Measurements from ENCODE around the gene FBXO33.

The FBXO33 gene

DNA sequence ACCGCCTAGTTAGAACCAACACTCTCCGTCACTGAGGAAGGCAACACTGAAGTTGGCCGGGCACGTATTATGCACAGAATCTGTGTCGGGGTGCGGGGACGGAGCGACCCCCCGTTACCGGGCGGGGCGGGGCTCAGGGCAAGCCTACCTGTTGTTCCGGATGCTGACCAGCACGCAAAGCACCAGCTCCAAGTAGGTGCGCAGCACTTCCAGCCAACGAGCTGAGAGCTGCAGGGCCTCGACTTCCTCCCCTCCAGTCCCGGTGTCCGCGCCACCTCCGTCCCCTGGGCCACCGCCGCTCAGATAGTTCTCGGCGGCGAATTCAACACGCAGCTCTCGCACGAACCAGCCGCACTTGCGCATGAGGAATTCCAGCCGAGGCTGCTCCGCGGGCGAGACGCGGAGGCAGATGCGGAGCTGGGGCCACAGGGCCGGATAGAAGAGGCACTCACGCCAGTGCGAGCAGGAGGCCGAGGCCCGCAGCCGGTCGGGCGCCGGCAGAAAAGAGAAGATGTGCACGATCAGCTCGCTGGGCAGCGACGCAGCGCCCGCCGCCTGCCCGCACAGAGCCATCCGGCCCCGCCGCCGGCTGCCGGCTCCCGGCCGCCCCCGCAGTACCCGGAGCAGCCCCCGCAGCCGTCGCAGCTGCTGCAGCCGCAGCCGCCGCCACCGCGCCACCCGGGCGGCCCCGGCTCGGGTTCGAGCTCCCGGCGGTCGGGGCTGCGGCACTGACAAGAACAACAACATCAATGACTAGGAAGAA lies 636 bp downstream of the FBXO33 start:
- DNase-seq (ENCODE audit: low read depth in 2 of 3, low spot score in 2 of 3), result peak in 2 of 3 experiments; percentile 8 to 21

- DNase-seq (ENCODE audit: low read depth in 2 of 3, low spot score in 2 of 3), result no peak
These were observed 1.3 kb downstream of the FBXO33 start for GRCh38 chr14:39430762-39431415.

DNA sequence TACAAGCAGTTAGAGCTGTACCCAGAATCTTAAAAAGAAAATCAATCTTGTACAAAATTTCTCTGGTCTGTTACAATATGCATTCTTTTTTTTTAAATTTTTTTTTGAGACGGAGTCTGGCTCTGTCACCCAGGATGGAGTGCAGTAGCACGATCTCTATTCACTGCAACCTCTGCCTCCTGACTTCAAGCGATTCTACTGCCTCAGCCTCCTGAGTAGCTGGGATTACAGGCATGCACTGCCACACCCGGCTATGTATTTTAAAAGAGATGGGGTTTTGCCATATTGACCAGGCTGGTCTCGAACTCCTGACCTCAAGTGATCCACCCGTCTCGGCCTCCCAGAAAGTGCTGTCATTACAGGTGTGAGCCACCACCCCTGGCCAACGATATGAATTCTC lies 4.1 kb downstream of the FBXO33 start:
- no peak for DNase-seq (ENCODE audit: low read depth in 2 of 3, low spot score in 2 of 3)

DNA sequence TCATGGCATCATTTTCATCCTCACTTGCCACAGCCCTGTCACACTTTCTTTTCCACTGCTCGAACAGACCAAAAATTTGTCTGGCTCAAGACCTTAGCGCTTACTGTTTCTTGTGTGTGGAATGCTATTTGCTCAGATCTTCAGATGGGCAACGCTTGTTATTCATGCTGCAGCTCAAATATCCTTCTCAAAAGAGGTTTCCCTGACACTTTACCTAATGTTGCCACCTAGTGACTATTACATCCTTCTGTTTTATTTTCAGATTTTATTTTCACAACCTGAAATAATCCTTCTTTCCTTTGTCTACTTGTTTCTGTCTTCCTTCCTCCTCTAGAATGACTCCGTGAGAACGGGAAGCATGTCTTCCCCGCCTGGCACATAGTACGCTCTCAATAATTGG lies 5.6 kb downstream of the FBXO33 start:
- no peak for DNase-seq (ENCODE audit: low read depth in 2 of 3, low spot score in 2 of 3)

DNA sequence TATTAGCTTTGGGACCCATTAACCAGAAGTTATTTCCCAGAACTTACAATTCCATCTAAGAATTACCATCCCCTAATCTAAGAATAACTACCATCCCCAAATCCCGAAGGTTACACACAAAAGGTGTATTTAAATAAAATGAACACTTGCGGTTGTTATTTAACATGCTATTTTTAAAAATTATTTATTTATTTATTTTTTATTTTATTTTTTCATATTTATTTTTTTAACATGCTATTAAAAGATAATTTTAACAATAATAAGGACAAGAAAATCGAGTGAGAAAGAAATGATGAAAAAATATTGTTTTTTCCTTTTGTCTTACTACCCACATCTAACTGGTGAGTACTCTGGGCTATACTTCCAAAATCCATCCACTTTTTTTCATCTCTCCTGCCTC lies 6.3 kb downstream of the FBXO33 start:
- DNase-seq (ENCODE audit: low read depth in 2 of 3, low spot score in 2 of 3), result no peak

DNA sequence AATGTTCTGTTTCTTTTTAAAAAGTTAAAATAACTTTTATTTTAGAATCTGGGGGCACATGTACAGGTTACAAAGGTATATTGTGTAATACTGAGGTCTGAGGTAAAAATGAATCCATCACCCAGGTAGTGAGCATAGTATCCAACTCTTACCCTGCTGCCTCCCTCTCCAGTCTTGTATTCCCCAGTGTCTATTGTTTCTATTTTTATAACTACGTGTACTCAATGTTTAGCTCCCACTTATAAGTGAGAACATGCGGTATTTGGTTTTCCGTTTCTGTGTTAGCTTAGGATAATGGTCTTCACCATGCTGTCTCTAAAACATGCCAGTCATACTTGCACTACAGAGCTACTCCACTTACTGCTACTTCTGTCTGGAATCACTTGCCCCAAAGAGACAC lies 8.4 kb downstream of the FBXO33 start:
- no peak for DNase-seq (ENCODE audit: low read depth in 2 of 3, low spot score in 2 of 3)

GRCh38 chr14:39422243-39422642 lies 10.0 kb downstream of the FBXO33 start:
- DNase-seq (ENCODE audit: low read depth in 2 of 3, low spot score in 2 of 3), result no peak

- DNase-seq (ENCODE audit: low read depth in 2 of 3, low spot score in 2 of 3), result no peak
These were observed 13.0 kb downstream of the FBXO33 start for GRCh38 chr14:39419272-39419671.

DNA sequence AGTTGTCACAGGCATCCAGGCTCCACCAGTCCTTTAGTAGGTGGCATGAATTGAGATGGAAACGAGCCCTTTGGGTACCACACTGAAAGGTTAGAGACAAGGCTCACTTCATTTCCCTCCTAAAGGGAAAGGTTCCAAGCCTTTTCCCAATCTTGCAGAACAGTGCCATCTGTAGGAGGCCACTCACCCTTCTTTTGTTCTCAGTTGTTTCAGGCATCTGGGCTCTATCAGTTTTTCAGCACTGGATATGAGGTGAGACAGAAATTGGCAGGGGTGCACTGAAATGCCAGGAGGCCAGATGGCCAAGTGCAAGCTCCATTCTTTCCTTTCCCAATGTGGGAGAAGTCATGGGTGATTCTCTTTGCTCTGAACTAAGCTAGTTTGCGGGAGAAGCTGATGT lies 15.2 kb downstream of the FBXO33 start:
- DNase-seq (ENCODE audit: low read depth in 2 of 3, low spot score in 2 of 3), result no peak

GRCh38 chr14:39416072-39416471 lies 16.2 kb downstream of the FBXO33 start:
- no peak for DNase-seq (ENCODE audit: low read depth in 2 of 3, low spot score in 2 of 3)

DNA sequence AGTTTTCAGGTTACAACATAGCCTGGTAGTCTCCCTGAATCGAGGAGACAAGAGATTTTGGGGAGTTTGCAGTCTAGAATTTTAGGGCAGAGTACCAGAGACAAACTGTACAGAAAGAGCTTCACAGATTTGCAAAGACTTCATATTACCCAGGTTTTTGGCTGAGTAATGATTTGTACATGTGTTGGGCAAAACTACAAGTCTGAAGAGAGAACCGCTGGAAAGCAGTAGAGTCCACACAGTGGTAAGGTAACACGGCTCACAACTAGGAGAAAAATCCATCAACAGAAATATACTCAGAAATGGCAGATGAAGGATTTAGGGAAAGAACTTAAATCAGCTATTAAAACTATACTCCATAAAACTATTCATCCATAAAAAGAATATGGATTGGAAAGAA lies 25.7 kb downstream of the FBXO33 start:
- no peak for DNase-seq (ENCODE audit: low read depth in 2 of 3, low spot score in 2 of 3)

DNA sequence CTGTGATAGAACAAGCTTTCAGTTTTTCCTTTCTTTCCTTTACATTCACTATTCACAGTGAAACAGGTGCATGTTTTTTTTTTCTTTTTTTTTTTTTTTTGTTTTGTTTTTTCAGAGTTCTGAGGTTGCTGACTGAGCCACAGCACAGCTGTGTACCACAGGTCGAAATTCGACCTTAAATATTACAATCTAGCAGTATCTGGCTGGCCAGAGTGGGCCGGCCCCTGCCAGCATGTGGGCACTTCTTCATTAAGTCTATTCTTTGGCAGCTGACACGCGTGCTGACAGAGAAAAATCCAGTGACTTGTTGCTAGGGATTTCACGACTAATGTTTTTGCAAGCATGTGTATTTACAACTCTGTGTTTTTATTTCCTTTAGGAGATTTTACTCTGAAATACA lies 33.9 kb downstream of the FBXO33 start:
- no peak for DNase-seq (ENCODE audit: low read depth in 2 of 3, low spot score in 2 of 3)

DNA sequence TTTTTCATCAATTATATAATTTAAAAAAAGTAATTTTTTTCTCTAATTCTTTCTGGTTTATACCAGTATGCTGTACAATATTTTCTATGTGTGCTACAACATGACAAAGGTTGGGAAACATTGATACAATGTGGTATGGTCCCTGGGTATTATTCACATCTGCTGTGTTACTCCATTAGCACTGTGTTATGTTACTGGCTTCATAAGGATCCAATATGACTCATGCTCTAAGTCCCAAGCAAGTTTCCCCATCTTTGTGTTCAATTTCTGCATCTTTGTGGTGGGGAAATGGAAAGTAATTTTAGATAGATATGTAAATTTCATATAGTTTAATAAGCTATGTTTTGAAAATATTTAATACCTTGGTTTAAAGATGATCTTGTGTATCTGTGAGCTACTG lies 35.8 kb downstream of the FBXO33 start:
- DNase-seq (ENCODE audit: low read depth in 2 of 3, low spot score in 2 of 3), result no peak

DNA sequence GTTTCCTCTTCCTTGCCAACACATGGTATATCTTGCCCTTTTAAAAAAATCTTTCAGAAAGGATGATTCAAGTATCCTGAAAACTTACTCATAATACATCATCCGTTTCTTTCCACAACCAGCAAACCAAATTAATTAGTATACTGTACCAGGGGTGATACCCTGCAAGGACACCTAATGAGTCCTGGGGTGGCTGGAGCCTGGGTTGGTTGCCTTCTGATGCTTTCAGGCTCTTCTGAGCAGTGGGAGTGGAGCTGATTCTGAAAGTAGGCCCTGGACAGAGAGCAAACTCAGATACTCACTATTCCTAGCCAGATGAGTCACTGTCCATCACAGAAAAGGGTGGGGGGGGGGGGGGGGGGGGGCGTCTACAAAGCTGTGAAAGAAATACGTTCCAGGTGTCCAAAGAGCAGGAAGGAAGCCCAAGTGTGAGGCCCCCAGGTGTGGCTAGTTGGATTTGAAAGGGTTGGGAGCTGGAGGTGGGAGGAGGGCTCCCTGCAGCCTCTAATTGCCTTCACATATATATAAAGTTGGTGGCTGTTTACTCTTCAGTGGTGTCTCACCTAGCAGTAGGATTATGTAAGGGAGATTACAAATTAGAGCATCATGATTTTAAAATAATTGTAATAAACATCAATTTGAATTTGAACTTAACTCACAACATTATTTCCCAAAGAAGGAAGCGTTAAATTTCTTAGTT lies 36.5 kb downstream of the FBXO33 start:
- no peak for DNase-seq (ENCODE audit: low read depth in 2 of 3, low spot score in 2 of 3)

DNA sequence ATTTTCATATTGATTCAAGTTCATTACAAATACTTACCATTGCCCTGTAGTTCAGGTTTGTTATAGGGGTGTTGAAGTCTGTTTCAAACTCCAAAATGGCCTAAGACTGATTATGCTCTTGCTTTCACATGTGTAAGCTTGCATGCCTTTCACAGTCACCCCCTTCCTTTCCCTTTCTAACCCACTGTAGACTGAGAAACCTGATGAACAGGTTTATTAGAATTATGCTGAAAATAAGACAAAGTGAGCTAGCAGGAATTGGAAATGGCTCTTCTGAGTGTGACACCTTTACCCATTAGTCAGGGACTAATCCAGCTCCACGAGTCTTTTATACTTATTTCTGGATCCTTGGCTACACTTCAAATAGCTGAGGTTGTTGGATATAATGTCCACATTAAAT lies 38.9 kb downstream of the FBXO33 start:
- no peak for DNase-seq (ENCODE audit: low read depth in 2 of 3, low spot score in 2 of 3)

- DNase-seq (ENCODE audit: low read depth in 2 of 3, low spot score in 2 of 3), result no peak
These were observed 48.1 kb downstream of the FBXO33 start for GRCh38 chr14:39384177-39384576.

DNA sequence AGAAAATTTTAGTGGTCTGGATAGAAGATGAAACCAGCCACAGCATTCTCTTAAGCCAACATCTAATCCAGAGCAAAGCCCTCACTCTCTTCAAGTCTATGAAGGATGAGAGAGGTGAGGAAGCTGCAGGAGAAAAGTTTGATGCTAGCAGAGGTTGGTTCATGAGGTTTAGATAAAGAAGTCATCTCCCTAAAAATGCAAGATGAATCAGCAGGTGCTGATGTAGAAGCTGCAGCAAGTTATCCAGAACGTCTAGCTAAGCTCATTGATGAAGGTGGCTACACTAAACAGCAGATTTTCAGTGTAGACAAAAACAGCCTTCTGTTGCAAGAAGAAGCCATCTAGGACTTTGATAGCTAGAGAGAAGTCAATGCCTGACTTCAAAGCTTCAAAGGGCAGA lies 48.5 kb downstream of the FBXO33 start:
- no peak for DNase-seq (ENCODE audit: low read depth in 2 of 3, low spot score in 2 of 3)

DNA sequence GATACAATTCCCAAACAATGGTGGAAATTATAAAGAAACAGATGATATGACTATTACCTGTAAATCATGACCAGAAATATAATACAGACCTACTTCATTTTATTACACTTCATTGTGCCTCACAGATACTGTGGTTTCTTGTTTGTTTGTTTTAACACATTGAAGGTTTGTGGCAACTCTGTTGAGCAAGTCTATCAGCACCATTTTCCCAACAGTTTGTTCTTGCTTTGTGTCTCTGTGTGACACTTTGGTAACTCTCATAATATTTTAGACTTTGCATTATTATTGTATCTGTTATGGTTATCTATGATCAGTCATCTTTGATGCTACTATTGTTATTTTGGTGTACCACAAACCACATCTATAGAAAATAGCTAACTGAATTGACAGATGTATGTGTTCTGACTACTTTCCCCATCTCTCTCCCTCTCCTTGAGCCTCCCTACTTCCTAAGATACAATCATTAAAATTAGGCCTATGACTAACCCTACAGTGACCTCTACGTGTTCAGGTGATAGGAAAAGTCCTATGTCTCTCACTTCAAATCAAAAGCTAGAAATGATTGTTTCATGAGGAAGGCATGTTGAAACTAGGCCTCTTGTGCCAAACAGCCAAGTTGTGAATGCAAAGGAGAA lies 49.1 kb downstream of the FBXO33 start:
- DNase-seq (ENCODE audit: low read depth in 2 of 3, low spot score in 2 of 3), result no peak

DNA sequence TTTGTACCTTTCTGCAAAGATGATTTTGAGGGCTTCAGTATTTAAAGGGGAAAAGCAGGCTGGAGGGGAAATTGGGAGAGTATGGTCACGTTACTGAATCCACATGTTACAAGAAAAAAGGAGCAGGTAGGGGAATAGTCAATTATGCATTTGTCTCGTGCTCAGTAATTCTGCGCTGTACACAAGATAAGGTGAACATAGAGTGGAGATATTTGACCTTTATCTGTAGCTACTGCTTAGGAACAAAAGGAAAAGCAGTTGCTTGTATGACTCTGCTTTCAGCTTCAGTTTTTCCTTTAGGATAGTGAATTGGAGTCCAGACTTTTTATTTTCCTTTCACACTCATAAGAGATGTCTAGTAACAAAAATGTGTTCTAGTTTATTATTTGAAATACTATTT lies 49.8 kb downstream of the FBXO33 start:
- no peak for DNase-seq (ENCODE audit: low read depth in 2 of 3, low spot score in 2 of 3)

- no peak for DNase-seq (ENCODE audit: low read depth in 2 of 3, low spot score in 2 of 3)
These were observed 50.9 kb downstream of the FBXO33 start for GRCh38 chr14:39381366-39381765.

- DNase-seq (ENCODE audit: low read depth in 2 of 3, low spot score in 2 of 3), result no peak
These were observed 55.4 kb downstream of the FBXO33 start for GRCh38 chr14:39376667-39377403.
